Calu3 (cell line): ENCODE data around the gene SLCO2A1. TPM values are rescaled to one million over a fixed set of nuclear protein-coding genes. Genes with fewer than 3 reads are reported as not detected.

Source experiments
- BruUV-seq: library from RNA; stranded (reverse); fragments of 400-500 nt; replicated peaks from 2 replicates; lab custom pipeline; 2021; lab: Mats Ljungman, UMichigan
- CTCF ChIA-PET: fragments of 300-600 bp; sonication (Branson Sonifier 250); formaldehyde crosslinking; loops from one replicate; lab custom pipeline; 2022; ENCODE audit warnings: antibody characterized with exemption; lab: Charles Lee
- DNase-seq: peaks from one replicate; pipeline ENCODE4 v3.0.0; 2022
- H3K27ac Mint-ChIP-seq: one replicate; pipeline ENCODE4 v1.8.0; 2022; ENCODE audit warnings: mixed read lengths; ENCODE audit not compliant: unreplicated experiment
- H3K27me3 Mint-ChIP-seq: one replicate; pipeline ENCODE4 v1.8.0; 2022; ENCODE audit warnings: mixed read lengths; ENCODE audit not compliant: unreplicated experiment
- H3K36me3 Mint-ChIP-seq: one replicate; pipeline ENCODE4 v1.8.0; 2022; ENCODE audit warnings: mild to moderate bottlenecking, moderate library complexity, mixed read lengths; ENCODE audit not compliant: insufficient read depth, unreplicated experiment
- H3K4me1 Mint-ChIP-seq: one replicate; pipeline ENCODE4 v1.8.0; 2022; ENCODE audit warnings: mild to moderate bottlenecking, low read depth, mixed read lengths; ENCODE audit not compliant: unreplicated experiment
- H3K4me3 Mint-ChIP-seq: one replicate; pipeline ENCODE4 v1.8.0; 2022; ENCODE audit warnings: mild to moderate bottlenecking, low read depth, moderate library complexity, mixed read lengths; ENCODE audit not compliant: unreplicated experiment
- H3K9me3 Mint-ChIP-seq: one replicate; pipeline ENCODE4 v1.8.0; 2022; ENCODE audit warnings: low read depth, mixed read lengths; ENCODE audit not compliant: unreplicated experiment
- intact Hi-C: fragments of 100-400 bp; cut with micrococcal nuclease; formaldehyde crosslinking; loops from one replicate; pipeline ENCODE4 v1.10.0; 2022; ENCODE audit not compliant: unreplicated experiment
- total RNA-seq: library from RNA; stranded (reverse); gene quantifications from 2 replicates; pipeline ENCODE4 v1.2.3, GENCODE V29; 2022
- TF ChIP-seq, protein P1 (sequence below): fragments of 200-600 bp; IDR thresholded peaks from one replicate; pipeline ENCODE4 v1.8.0; 2022; ENCODE audit warnings: antibody characterized with exemption; ENCODE audit not compliant: unreplicated experiment

SLCO2A1 gene
- total RNA-seq, 1 experiment from 2014 or later: not detected

GRCh38 chr3:133890972-133891644 lies 138.6 kb downstream of the SLCO2A1 start:
- BruUV-seq: no TSS peak
- H3K36me3 Mint-ChIP-seq: peaks cover 8% of the 10 kb centered on the region
- no peak overlapping the region for H3K4me3 Mint-ChIP-seq
- DNase-seq: no peak
- H3K27me3 Mint-ChIP-seq: peaks cover 86% of the 10 kb centered on the region
- H3K27ac Mint-ChIP-seq: no peak overlapping the region
- H3K4me1 Mint-ChIP-seq: no peaks in the 10 kb centered on the region
- intact Hi-C loops: no loop called here
- CTCF ChIA-PET: no interaction called here
- H3K9me3 Mint-ChIP-seq: no peaks in the 10 kb centered on the region
- TF ChIP-seq, protein P1, sequence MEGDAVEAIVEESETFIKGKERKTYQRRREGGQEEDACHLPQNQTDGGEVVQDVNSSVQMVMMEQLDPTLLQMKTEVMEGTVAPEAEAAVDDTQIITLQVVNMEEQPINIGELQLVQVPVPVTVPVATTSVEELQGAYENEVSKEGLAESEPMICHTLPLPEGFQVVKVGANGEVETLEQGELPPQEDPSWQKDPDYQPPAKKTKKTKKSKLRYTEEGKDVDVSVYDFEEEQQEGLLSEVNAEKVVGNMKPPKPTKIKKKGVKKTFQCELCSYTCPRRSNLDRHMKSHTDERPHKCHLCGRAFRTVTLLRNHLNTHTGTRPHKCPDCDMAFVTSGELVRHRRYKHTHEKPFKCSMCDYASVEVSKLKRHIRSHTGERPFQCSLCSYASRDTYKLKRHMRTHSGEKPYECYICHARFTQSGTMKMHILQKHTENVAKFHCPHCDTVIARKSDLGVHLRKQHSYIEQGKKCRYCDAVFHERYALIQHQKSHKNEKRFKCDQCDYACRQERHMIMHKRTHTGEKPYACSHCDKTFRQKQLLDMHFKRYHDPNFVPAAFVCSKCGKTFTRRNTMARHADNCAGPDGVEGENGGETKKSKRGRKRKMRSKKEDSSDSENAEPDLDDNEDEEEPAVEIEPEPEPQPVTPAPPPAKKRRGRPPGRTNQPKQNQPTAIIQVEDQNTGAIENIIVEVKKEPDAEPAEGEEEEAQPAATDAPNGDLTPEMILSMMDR: no peak

GRCh38 chr3:133890037-133890436 lies 139.7 kb downstream of the SLCO2A1 start:
- intact Hi-C loops: no loop called here
- DNase-seq: no peak
- BruUV-seq: no TSS peak
- no peaks in the 10 kb centered on the region for H3K36me3 Mint-ChIP-seq
- no peak overlapping the region for H3K27ac Mint-ChIP-seq
- TF ChIP-seq, protein P1: no peak
- H3K4me3 Mint-ChIP-seq: no peak overlapping the region
- CTCF ChIA-PET: interaction anchor here (0.6 kb wide), 2 partner anchors 242 to 599 kb away, joined by 3 to 4 read pairs; no protein-coding TSS in a partner anchor
- H3K27me3 Mint-ChIP-seq: peaks cover 86% of the 10 kb centered on the region
- no peaks in the 10 kb centered on the region for H3K4me1 Mint-ChIP-seq
- no peaks in the 10 kb centered on the region for H3K9me3 Mint-ChIP-seq

GRCh38 chr3:133888726-133889340 lies 140.9 kb downstream of the SLCO2A1 start:
- no peak for DNase-seq
- BruUV-seq: no TSS peak
- TF ChIP-seq, protein P1: no peak
- CTCF ChIA-PET: no interaction called here
- Mint-ChIP-seq H3K4me3 (no peak overlapping the region), H3K27ac (no peak overlapping the region), H3K9me3 (no peaks in the 10 kb centered on the region), H3K36me3 (peaks cover 7% of the 10 kb centered on the region), H3K4me1 (no peaks in the 10 kb centered on the region), H3K27me3 (peaks cover 86% of the 10 kb centered on the region)
- intact Hi-C loops: no loop called here

DNA sequence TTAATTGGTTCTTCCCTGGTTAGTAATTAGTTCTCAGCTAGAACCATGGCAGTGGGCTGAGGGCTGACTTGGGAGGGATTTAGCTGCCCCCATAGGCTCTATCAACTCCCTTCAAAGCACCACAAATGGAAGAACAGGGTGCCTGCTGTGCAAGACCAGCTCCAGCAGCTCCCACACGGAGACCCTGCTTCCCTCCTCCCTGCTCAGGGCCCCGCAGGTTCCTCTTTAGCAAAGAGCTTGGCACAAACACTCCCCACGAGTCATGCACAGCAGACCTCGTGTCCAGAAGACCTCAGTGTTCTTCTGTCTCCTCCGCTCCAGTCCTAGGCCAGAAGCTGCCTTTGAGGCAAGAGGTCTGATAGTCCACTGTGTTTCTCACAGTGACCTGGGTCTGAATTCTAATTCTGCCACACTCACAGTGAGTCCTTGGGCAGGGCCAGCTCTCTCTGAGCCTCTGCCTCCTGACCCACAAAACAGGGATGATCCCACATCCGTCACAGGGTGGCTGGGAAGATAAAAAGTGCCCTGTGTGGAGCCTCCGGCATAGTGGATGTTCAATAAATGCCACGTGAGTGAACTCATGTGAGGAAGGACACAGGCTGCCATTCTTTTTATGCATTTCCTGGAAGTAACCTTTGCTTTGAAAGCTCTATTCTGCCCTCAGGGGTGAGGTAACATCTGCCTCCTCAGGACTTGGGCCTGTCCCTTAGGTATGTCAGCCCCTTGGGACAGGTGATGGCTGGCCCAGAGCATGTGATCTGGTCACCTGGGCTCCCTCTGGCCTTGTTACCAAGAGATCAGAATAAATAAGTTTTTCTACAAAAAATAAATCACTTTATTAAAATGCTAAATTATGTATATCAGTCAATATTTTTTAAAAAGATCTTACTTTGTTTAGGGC lies 141.7 kb downstream of the SLCO2A1 start:
- Mint-ChIP-seq H3K36me3 (peaks cover 7% of the 10 kb centered on the region), H3K4me1 (no peaks in the 10 kb centered on the region), H3K27ac (no peak overlapping the region), H3K4me3 (no peak overlapping the region), H3K27me3 (peaks cover 86% of the 10 kb centered on the region), H3K9me3 (no peaks in the 10 kb centered on the region)
- intact Hi-C loops: no loop called here
- no peak for DNase-seq
- no TSS peak for BruUV-seq
- CTCF ChIA-PET: no interaction called here
- TF ChIP-seq, protein P1: no peak
